Measurements from ENCODE around the gene TMC3. TPM values are rescaled to one million over a fixed set of nuclear protein-coding genes. Genes with fewer than 3 reads are reported as not detected.

The TMC3 gene
- total and polyA plus RNA-seq, 10 of the 15 experiments (the other 5 are each of a cell fraction or from before 2014, with no cell fraction given) = 0.03 to 0.04 (median 0.04) TPM; not detected in 7

DNA sequence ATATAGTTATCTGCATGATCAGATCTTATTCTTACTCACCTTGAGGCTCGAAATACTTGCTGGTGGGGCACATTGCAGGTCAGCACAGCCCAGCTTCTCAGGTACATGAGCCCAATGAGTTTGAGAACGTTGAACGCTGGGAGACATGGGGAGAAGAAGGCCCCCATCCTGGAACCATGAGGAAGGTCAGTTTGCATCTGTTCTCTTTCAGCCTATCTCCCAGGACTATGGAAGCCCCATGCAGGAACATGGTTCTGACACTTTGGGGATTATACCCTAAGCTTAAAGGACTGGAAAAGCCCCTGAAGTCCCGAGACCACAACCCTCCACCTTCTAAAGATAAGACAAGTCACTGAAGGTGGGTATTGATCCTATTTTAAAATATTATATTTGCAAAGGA, 32.7 kb downstream of the TMC3 start (continued):
- no peak for TF ChIP-seq CUX1 (IDR thresholded peaks at IDR 0.05; ENCODE audit: insufficient replicate concordance, low read depth, low read length)

- Histone ChIP-seq H3K4me3 (no peak overlapping the region), H3K36me3 (ENCODE audit: control insufficient read depth in 2 of 2, insufficient read depth in 2 of 2, low read length in 1 of 2) (no peaks in the 10 kb centered on the region), H3K27ac (ENCODE audit: control insufficient read depth, insufficient read depth) (no peak overlapping the region), H3K9me3 (replicated peaks; ENCODE audit: control insufficient read depth, insufficient read depth, low read length) (no peaks in the 10 kb centered on the region), H3K79me2 (ENCODE audit: control insufficient read depth, insufficient read depth, low read length) (no peaks in the 10 kb centered on the region), H3K4me1 (ENCODE audit: control insufficient read depth, insufficient read depth, low read length) (no peaks in the 10 kb centered on the region; the same call in 1 of the 2 replicates), H3K27me3 (replicated peaks in 1 of 2; ENCODE audit: control insufficient read depth in 2 of 2, insufficient read depth in 2 of 2, low read length in 1 of 2) (no peaks in the 10 kb centered on the region), H2AFZ (ENCODE audit: control insufficient read depth, low read depth, low read length) (no peak overlapping the region), H4K20me1 (ENCODE audit: control insufficient read depth, insufficient read depth) (no peaks in the 10 kb centered on the region), H3K9ac (ENCODE audit: control insufficient read depth, insufficient read depth, low read length) (no peak overlapping the region), H3K4me2 (ENCODE audit: control insufficient read depth, insufficient read depth) (no peak overlapping the region)
- no TSS peak for BruUV-seq (replicated peaks)
- no peak for DNase-seq (ENCODE audit: low read depth, low spot score)
- FAIRE-seq = no peak
- ATAC-seq = no peak
- WGBS (ENCODE audit: insufficient coverage, insufficient replicate concordance, low lambda C conversion rate, missing lambda C conversion rate) = 82% methylated on average over 4 of the region's 4 CpGs
- POLR2A ChIA-PET = no interaction called here
- CTCF ChIA-PET = interaction anchor here (9.2 to 11.3 kb wide), 2 partner anchors 64 to 73 kb away, joined by 142 to 242 read pairs; no protein-coding TSS in a partner anchor
- RAD21 ChIA-PET (ENCODE audit: unreplicated experiment) = interaction anchor here (9.2 kb wide), 1 partner anchor 65 kb away, joined by 137 read pairs; no protein-coding TSS in a partner anchor
- SMC1A ChIA-PET (ENCODE audit: uncharacterized antibody, unreplicated experiment) = interaction anchor here (1.2 to 6.1 kb wide), 2 partner anchors 65 to 73 kb away, joined by 15 to 32 read pairs; no protein-coding TSS in a partner anchor
- intact Hi-C loops (cut with micrococcal nuclease; ENCODE audit: unreplicated experiment) (loop anchor here (5.0 kb wide), 1 partner anchor 62 kb away; no protein-coding TSS in a partner anchor), in situ Hi-C loops (cut with MboI) (no loop called here)
- TF ChIP-seq, protein P1, sequence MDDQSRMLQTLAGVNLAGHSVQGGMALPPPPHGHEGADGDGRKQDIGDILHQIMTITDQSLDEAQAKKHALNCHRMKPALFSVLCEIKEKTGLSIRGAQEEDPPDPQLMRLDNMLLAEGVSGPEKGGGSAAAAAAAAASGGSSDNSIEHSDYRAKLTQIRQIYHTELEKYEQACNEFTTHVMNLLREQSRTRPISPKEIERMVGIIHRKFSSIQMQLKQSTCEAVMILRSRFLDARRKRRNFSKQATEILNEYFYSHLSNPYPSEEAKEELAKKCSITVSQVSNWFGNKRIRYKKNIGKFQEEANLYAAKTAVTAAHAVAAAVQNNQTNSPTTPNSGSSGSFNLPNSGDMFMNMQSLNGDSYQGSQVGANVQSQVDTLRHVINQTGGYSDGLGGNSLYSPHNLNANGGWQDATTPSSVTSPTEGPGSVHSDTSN (IDR thresholded peaks at IDR 0.05; ENCODE audit: insufficient replicate concordance, low read depth, low read length) = no peak
- TF ChIP-seq RELA (IDR thresholded peaks at IDR 0.05; ENCODE audit: borderline replicate concordance, partially characterized antibody) (no peak), ZNF384 (IDR thresholded peaks at IDR 0.05; ENCODE audit: borderline replicate concordance, low read depth, low read length) (no peak), IKZF2 (IDR thresholded peaks at IDR 0.05) (no peak), NR2C1 (IDR thresholded peaks at IDR 0.05) (no peak), CTCF (IDR thresholded peaks at IDR 0.05 in 2 of 3, conservative IDR thresholded peaks at IDR 0.05 in 1 of 3; ENCODE audit: control insufficient read depth in 2 of 3, extremely low read depth in 1 of 3, insufficient read depth in 1 of 3, low read depth in 3 of 3, low read length in 3 of 3) (no peak), IRF4 (IDR thresholded peaks at IDR 0.05; ENCODE audit: low read depth, low read length) (no peak), NR2C2 (IDR thresholded peaks at IDR 0.05; ENCODE audit: borderline replicate concordance, control insufficient read depth, insufficient read length, low read depth) (no peak), BHLHE40 (IDR thresholded peaks at IDR 0.05; ENCODE audit: borderline replicate concordance in 1 of 2, low read depth in 2 of 2, low read length in 1 of 2) (no peak), FOS (IDR thresholded peaks at IDR 0.05; ENCODE audit: borderline replicate concordance, extremely low read depth, insufficient read length) (no peak)
- TF ChIP-seq, protein P2, sequence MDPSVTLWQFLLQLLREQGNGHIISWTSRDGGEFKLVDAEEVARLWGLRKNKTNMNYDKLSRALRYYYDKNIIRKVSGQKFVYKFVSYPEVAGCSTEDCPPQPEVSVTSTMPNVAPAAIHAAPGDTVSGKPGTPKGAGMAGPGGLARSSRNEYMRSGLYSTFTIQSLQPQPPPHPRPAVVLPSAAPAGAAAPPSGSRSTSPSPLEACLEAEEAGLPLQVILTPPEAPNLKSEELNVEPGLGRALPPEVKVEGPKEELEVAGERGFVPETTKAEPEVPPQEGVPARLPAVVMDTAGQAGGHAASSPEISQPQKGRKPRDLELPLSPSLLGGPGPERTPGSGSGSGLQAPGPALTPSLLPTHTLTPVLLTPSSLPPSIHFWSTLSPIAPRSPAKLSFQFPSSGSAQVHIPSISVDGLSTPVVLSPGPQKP (IDR thresholded peaks at IDR 0.05; ENCODE audit: low read depth, low read length) = no peak
Measured at GRCh38 chr15:81339851-81340250, 34.2 kb downstream of the TMC3 start.
